ENCODE results near the gene DNM1L. TPM values are rescaled to one million over a fixed set of nuclear protein-coding genes. Genes with fewer than 3 reads are reported as not detected.

The DNM1L gene
- total RNA-seq, 1 donor from 2014 or later: 70.8 TPM

DNA sequence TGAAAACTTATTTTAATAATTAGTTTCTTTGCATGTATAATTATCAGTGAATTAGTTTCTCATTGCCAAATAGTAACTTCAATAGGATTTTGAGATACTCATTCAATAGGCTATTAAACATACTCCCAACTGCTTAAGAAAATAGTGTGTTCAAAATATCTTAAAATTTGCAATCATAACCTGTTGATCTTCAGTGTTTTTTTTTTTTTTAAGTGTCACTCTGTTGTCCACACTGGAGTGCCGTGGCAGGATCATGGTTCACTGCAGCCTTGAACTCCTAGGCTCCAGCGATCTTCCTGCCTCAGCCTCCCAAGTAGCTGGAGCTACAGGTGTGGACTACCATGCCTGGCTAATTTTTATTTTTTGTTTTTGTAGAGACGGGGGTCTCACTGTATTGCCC is 78.1 kb downstream of the DNM1L start:
- Histone ChIP-seq H3K36me3 (ENCODE audit: control insufficient read depth, insufficient read depth, low read length) (no peaks in the 10 kb centered on the region), H3K4me3 (ENCODE audit: low read depth, low read length) (no peak overlapping the region), H3K27me3 (ENCODE audit: control insufficient read depth, insufficient read depth, low read length) (no peaks in the 10 kb centered on the region)
- TF ChIP-seq, protein P1, sequence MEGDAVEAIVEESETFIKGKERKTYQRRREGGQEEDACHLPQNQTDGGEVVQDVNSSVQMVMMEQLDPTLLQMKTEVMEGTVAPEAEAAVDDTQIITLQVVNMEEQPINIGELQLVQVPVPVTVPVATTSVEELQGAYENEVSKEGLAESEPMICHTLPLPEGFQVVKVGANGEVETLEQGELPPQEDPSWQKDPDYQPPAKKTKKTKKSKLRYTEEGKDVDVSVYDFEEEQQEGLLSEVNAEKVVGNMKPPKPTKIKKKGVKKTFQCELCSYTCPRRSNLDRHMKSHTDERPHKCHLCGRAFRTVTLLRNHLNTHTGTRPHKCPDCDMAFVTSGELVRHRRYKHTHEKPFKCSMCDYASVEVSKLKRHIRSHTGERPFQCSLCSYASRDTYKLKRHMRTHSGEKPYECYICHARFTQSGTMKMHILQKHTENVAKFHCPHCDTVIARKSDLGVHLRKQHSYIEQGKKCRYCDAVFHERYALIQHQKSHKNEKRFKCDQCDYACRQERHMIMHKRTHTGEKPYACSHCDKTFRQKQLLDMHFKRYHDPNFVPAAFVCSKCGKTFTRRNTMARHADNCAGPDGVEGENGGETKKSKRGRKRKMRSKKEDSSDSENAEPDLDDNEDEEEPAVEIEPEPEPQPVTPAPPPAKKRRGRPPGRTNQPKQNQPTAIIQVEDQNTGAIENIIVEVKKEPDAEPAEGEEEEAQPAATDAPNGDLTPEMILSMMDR (IDR thresholded peaks at IDR 0.05; ENCODE audit: insufficient read depth, low read length, poor library complexity, severe bottlenecking): no peak
- no peak for DNase-seq (ENCODE audit: low read depth)

DNA sequence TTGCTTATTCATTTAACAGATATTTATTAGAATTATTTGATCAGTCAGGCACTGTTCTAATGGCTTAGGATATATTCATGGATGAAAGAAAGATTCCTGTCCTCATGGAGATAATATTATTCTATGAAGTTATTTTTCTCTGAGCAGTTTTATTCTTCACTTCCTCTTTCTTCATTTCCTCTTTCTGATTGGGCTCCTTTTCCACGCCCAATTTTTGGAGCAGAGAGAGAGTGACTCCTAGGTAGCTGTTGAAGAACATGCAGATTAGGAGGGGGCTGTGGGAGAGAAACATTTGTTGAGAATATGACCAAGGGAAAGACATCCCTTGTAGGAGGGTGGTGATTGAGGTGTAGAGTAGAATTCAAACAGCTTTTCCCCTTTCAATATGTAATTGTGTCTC is 82.6 kb downstream of the DNM1L start:
- Histone ChIP-seq H3K36me3 (ENCODE audit: control insufficient read depth, insufficient read depth, low read length) (no peaks in the 10 kb centered on the region), H3K4me3 (ENCODE audit: low read depth, low read length) (no peak overlapping the region), H3K27me3 (ENCODE audit: control insufficient read depth, insufficient read depth, low read length) (no peaks in the 10 kb centered on the region)
- DNase-seq (ENCODE audit: low read depth): no peak
- TF ChIP-seq, protein P1 (IDR thresholded peaks at IDR 0.05; ENCODE audit: insufficient read depth, low read length, poor library complexity, severe bottlenecking): no peak

DNA sequence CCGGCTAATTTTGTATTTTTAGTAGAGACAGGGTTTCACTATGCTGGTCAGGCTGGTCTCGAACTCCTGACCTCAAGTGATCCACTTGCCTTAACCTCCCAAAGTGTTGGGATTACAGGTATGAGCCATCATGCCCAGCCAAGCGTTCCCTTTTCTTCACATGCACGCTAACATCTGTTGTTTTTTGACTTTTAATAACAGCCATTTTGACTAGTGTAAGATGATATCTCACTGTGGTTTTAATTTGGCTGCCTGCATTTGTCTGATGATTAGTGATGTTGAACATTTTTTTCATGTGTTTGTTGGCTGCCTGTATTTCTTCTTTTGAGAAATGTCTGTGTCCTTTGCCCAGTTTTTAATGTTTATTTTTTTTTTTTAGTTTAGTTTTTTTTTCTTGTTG is 86.8 kb downstream of the DNM1L start:
- no peak overlapping the region for H3K4me3 ChIP-seq (ENCODE audit: low read depth, low read length)
- H3K36me3 ChIP-seq (ENCODE audit: control insufficient read depth, insufficient read depth, low read length): no peaks in the 10 kb centered on the region
- H3K27me3 ChIP-seq (ENCODE audit: control insufficient read depth, insufficient read depth, low read length): no peaks in the 10 kb centered on the region
- DNase-seq (ENCODE audit: low read depth): no peak
- TF ChIP-seq, protein P1 (IDR thresholded peaks at IDR 0.05; ENCODE audit: insufficient read depth, low read length, poor library complexity, severe bottlenecking): no peak

DNA sequence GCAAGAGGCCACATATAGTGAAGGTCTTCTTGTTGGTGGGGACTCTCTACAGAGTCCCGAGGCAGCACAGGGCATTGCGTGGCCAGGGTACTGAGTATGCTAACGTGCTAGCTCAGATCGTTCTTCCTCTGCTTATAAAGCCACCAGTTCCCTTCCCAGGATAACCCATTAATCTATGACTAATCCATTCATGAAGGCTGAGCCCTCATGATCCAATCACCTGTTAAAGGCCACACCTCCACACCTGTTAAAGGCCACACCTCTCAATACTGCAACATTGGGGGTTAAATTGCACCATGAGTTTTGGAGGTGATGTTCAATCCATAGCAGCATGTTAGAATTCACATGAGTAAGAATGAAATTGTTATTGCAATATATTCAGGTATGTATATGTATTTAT is 89.4 kb downstream of the DNM1L start:
- no peak for DNase-seq (ENCODE audit: low read depth)
- H3K4me3 ChIP-seq (ENCODE audit: low read depth, low read length): no peak overlapping the region
- H3K27me3 ChIP-seq (ENCODE audit: control insufficient read depth, insufficient read depth, low read length): no peaks in the 10 kb centered on the region
- no peaks in the 10 kb centered on the region for H3K36me3 ChIP-seq (ENCODE audit: control insufficient read depth, insufficient read depth, low read length)
- TF ChIP-seq, protein P1 (IDR thresholded peaks at IDR 0.05; ENCODE audit: insufficient read depth, low read length, poor library complexity, severe bottlenecking): no peak

DNA sequence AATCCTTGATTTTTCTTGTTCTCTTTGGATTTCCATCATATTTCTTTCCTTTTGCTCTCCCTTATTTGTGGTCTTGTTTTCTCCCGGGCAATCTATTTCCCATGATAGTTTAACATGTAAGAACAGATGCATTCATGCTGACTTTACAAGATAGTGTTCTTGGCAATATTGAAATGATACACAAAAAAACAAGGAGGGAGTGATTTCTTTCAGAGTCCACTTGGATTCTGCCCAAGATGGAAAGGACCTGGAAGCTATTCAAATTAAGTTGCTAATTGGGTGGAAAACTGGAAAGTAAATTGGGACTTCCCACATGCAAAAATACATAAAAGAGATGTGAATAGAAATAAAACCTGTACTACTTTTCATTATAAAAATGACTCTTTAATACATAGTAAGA is 91.0 kb downstream of the DNM1L start:
- TF ChIP-seq, protein P1 (IDR thresholded peaks at IDR 0.05; ENCODE audit: insufficient read depth, low read length, poor library complexity, severe bottlenecking): no peak
- no peaks in the 10 kb centered on the region for H3K36me3 ChIP-seq (ENCODE audit: control insufficient read depth, insufficient read depth, low read length)
- no peak for DNase-seq (ENCODE audit: low read depth)

DNA sequence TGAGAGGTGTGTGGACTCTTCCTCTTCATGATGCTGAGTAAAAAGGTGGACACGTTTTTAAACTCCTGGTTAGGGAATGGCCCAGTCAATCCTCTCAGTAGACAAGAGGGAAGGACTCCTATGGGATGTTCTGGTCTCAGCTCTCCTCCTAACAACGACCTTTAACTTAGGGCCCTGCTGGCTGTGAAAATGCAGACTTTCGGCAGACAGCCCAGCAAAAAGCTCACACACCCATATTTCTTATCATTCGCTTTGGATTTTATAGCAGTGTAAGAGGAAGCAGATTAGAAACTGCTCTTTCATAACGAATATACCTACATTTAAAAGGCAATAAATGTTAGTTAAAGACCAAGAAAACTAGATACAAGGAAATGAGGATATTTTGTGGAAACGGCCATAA is 94.6 kb downstream of the DNM1L start:
- TF ChIP-seq, protein P1 (IDR thresholded peaks at IDR 0.05; ENCODE audit: insufficient read depth, low read length, poor library complexity, severe bottlenecking): no peak
- H3K4me3 ChIP-seq (ENCODE audit: low read depth, low read length): no peak overlapping the region
- no peaks in the 10 kb centered on the region for H3K36me3 ChIP-seq (ENCODE audit: control insufficient read depth, insufficient read depth, low read length)
- DNase-seq (ENCODE audit: low read depth): no peak
- H3K27me3 ChIP-seq (ENCODE audit: control insufficient read depth, insufficient read depth, low read length): no peaks in the 10 kb centered on the region

More for the DNA sequence above, 91.0 kb downstream of the DNM1L start:
- Histone ChIP-seq H3K27me3 (ENCODE audit: control insufficient read depth, insufficient read depth, low read length) (no peaks in the 10 kb centered on the region), H3K4me3 (ENCODE audit: low read depth, low read length) (no peak overlapping the region)

Measured in kidney epithelial cell (primary cell).